ENCODE data around the gene GPR17. TPM values are rescaled to one million over a fixed set of nuclear protein-coding genes. Genes with fewer than 3 reads are reported as not detected.

The GPR17 gene
- total RNA-seq, 2 experiments from 2014 or later, result not detected

- H3K9me3 Mint-ChIP-seq, result no peaks in the 10 kb centered on the region
- H3K4me3 Mint-ChIP-seq, result no peak overlapping the region
- no peaks in the 10 kb centered on the region for H3K36me3 Mint-ChIP-seq
- peaks cover 56% of the 10 kb centered on the region for H3K27me3 Mint-ChIP-seq
- no peak for DNase-seq
- peaks cover 5% of the 10 kb centered on the region for H3K4me1 Mint-ChIP-seq
- H3K27ac Mint-ChIP-seq, result no peak overlapping the region
Observed at GRCh38 chr2:127673291-127674069, 27.5 kb downstream of the GPR17 start.

- Mint-ChIP-seq H3K4me3 (peak overlapping the region; percentile 68), H3K9me3 (no peaks in the 10 kb centered on the region)
- peak; percentile 36 for DNase-seq
Observed at GRCh38 chr2:127674241-127675209, 28.6 kb downstream of the GPR17 start.

GRCh38 chr2:127675331-127676261, 29.6 kb downstream of the GPR17 start, which contains the start of gene LIMS2:
LIMS2 (minus strand) TSS chr2:127675530; CDS start chr2:127675024, 506 bp downstream.
- no peak for DNase-seq
- no peak within 1 kb of the TSS for H3K27ac Mint-ChIP-seq
- H3K4me1 Mint-ChIP-seq, result peaks cover 5% of the 10 kb centered on the region
- H3K9me3 Mint-ChIP-seq, result no peaks in the 10 kb centered on the region
- H3K4me3 Mint-ChIP-seq, result peak within 1 kb of the TSS; percentile 68
- peaks cover 41% of the 10 kb centered on the region for H3K27me3 Mint-ChIP-seq
- no peaks in the 10 kb centered on the region for H3K36me3 Mint-ChIP-seq

More at GRCh38 chr2:127674241-127675209, 28.6 kb downstream of the GPR17 start:
- no peak overlapping the region for H3K27ac Mint-ChIP-seq
- H3K4me1 Mint-ChIP-seq, result peaks cover 5% of the 10 kb centered on the region
- H3K36me3 Mint-ChIP-seq, result no peaks in the 10 kb centered on the region
- peaks cover 52% of the 10 kb centered on the region for H3K27me3 Mint-ChIP-seq

GRCh38 chr2:127676906-127677305, 31.0 kb downstream of the GPR17 start:
- no peaks in the 10 kb centered on the region for H3K9me3 Mint-ChIP-seq
- no peak overlapping the region for H3K4me3 Mint-ChIP-seq
- no peak overlapping the region for H3K27ac Mint-ChIP-seq
- H3K27me3 Mint-ChIP-seq, result peaks cover 40% of the 10 kb centered on the region
- H3K36me3 Mint-ChIP-seq, result no peaks in the 10 kb centered on the region
- peaks cover 5% of the 10 kb centered on the region for H3K4me1 Mint-ChIP-seq
- no peak for DNase-seq

GRCh38 chr2:127678531-127678930, 32.6 kb downstream of the GPR17 start:
- Mint-ChIP-seq H3K27ac (no peak overlapping the region), H3K36me3 (no peaks in the 10 kb centered on the region), H3K27me3 (peaks cover 26% of the 10 kb centered on the region), H3K9me3 (no peaks in the 10 kb centered on the region), H3K4me3 (no peak overlapping the region), H3K4me1 (peaks cover 5% of the 10 kb centered on the region)
- DNase-seq, result no peak

- Mint-ChIP-seq H3K9me3 (no peaks in the 10 kb centered on the region), H3K36me3 (no peaks in the 10 kb centered on the region), H3K27ac (no peak overlapping the region), H3K4me1 (peaks cover 5% of the 10 kb centered on the region), H3K27me3 (peaks cover 22% of the 10 kb centered on the region), H3K4me3 (no peak overlapping the region)
- no peak for DNase-seq
Observed at GRCh38 chr2:127678991-127679390, 33.0 kb downstream of the GPR17 start.

DNA sequence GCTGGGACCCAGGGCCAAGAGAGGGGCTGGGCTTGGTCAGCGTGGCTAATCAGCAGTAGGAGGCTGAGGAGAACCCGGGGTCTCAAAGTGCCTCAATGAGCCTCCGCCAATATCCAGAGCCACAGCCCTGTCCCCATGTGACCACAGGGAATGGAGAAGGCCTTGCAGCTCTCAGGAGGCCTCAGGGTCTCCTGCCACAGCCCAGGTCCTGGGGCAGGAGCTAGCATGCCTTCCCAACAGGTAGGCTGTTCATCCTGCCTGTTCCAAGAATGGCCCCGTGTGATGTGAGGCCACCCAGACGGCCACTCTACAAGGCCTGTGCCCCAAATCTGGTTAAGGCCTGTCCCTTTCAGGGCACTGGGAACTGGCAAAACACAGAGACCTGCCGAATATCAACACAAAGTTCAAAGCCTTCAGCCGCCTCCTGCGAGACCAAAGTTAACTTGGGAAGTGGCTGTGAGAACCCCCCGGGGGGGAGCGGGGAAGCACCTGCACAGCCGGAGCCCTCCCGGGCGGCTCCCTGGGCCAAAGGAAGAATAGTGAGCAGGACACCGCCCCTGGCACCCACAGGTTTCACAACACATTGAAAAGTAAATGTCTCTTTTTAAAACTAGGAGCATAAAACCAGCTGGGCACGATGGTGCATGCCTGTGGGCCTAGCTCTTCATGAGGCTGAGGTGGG, 33.9 kb downstream of the GPR17 start:
- H3K27ac Mint-ChIP-seq, result no peak overlapping the region
- H3K36me3 Mint-ChIP-seq, result no peaks in the 10 kb centered on the region
- peaks cover 15% of the 10 kb centered on the region for H3K27me3 Mint-ChIP-seq
- peaks cover 1% of the 10 kb centered on the region for H3K4me1 Mint-ChIP-seq
- DNase-seq, result no peak
- H3K4me3 Mint-ChIP-seq, result no peak overlapping the region
- no peaks in the 10 kb centered on the region for H3K9me3 Mint-ChIP-seq

DNA sequence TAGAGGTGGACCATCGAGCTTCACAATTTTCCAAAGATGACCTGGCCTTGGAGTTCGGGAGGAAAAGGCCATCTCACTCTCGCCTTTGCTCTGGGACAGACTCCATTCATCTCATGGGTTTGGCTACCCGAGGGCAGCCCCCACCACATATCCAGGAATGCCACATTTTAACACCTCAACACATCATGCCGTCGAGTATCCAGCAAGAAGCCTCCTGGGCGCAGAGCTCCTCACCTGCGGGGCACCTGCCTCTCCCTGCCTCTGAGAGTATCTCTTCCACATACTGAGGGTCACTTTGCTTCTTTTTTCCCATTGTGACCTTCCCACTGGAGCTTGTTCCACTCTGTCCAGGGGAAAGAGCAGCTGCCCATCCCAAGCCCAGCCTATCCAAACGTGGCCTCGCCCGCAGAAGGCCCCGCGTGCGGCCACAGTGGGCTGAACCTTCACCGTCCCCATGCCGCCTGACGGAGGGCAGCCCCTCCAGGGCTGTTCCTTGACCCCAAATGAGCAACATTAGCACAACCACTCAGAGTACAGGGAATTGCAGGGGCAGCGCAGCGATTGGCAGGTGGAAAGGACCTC, 34.8 kb downstream of the GPR17 start:
- Mint-ChIP-seq H3K36me3 (no peaks in the 10 kb centered on the region), H3K4me3 (no peak overlapping the region), H3K27ac (no peak overlapping the region), H3K9me3 (no peaks in the 10 kb centered on the region), H3K27me3 (peaks cover 12% of the 10 kb centered on the region), H3K4me1 (peaks cover under 1% of the 10 kb centered on the region)
- DNase-seq, result no peak

GRCh38 chr2:127681288-127681804, 35.4 kb downstream of the GPR17 start:
- H3K4me3 Mint-ChIP-seq, result no peak overlapping the region
- no peak overlapping the region for H3K27ac Mint-ChIP-seq
- no peaks in the 10 kb centered on the region for H3K9me3 Mint-ChIP-seq
- H3K4me1 Mint-ChIP-seq, result no peaks in the 10 kb centered on the region
- no peak for DNase-seq
- peaks cover 7% of the 10 kb centered on the region for H3K27me3 Mint-ChIP-seq
- no peaks in the 10 kb centered on the region for H3K36me3 Mint-ChIP-seq

GRCh38 chr2:127681976-127682857, 36.3 kb downstream of the GPR17 start:
- Mint-ChIP-seq H3K27ac (no peak overlapping the region), H3K4me3 (no peak overlapping the region), H3K27me3 (peaks cover 3% of the 10 kb centered on the region), H3K9me3 (no peaks in the 10 kb centered on the region), H3K36me3 (no peaks in the 10 kb centered on the region), H3K4me1 (no peaks in the 10 kb centered on the region)
- no peak for DNase-seq

- no peaks in the 10 kb centered on the region for H3K9me3 Mint-ChIP-seq
- H3K4me3 Mint-ChIP-seq, result no peak overlapping the region
- H3K4me1 Mint-ChIP-seq, result no peaks in the 10 kb centered on the region
- H3K27ac Mint-ChIP-seq, result no peak overlapping the region
- H3K36me3 Mint-ChIP-seq, result no peaks in the 10 kb centered on the region
- H3K27me3 Mint-ChIP-seq, result no peaks in the 10 kb centered on the region
- no peak for DNase-seq
Observed at GRCh38 chr2:127683056-127683455, 37.1 kb downstream of the GPR17 start.

- Mint-ChIP-seq H3K27me3 (no peaks in the 10 kb centered on the region), H3K4me3 (no peak overlapping the region), H3K9me3 (peaks cover 4% of the 10 kb centered on the region), H3K36me3 (no peaks in the 10 kb centered on the region), H3K27ac (no peak overlapping the region), H3K4me1 (no peaks in the 10 kb centered on the region)
- DNase-seq, result no peak
Observed at GRCh38 chr2:127683757-127684156, 37.8 kb downstream of the GPR17 start.
